HCT116 (cell line): ENCODE measurements around the gene FAM229A.

Experiments used
- CBX3 ChIP-seq: IDR thresholded peaks from 2 replicates; pipeline ENCODE4 v1.6.1; 2012; ENCODE audit warnings: low read depth
- CEBPB ChIP-seq: IDR thresholded peaks from 2 replicates; pipeline ENCODE4 v1.6.1; 2012; ENCODE audit warnings: low read depth
- EZH2 ChIP-seq: fragments of 200-600 bp; sonication (generic); IDR thresholded peaks from 2 replicates; pipeline ENCODE4 v1.6.1; 2017; ENCODE audit warnings: antibody characterized with exemption, mixed run types
- EZH2phosphoT487 ChIP-seq: fragments of 200-600 bp; IDR thresholded peaks from 2 replicates; pipeline ENCODE4 v1.6.1; 2018; ENCODE audit warnings: antibody characterized with exemption, borderline replicate concordance
- JUND ChIP-seq: IDR thresholded peaks from 2 replicates; pipeline ENCODE4 v1.6.1; 2012
- POLR2A ChIP-seq: IDR thresholded peaks from 2 replicates; pipeline ENCODE4 v1.7.0; 2011; ENCODE audit warnings: borderline replicate concordance; ENCODE audit not compliant: insufficient read depth, insufficient read length; ENCODE audit errors: extremely low read depth
- POLR2AphosphoS5 ChIP-seq: IDR thresholded peaks from 2 replicates; pipeline ENCODE4 v1.6.1; 2011; ENCODE audit warnings: mild to moderate bottlenecking, low read depth, low read length, moderate library complexity
- RAD21 ChIP-seq: IDR thresholded peaks from 2 replicates; pipeline ENCODE4 v1.6.1; 2012; ENCODE audit warnings: low read depth, mild to moderate bottlenecking
- TCF7L2 ChIP-seq: IDR thresholded peaks from 2 replicates; pipeline ENCODE4 v1.7.0; 2011; ENCODE audit warnings: borderline replicate concordance, inconsistent platforms; ENCODE audit not compliant: insufficient read depth, insufficient read length; ENCODE audit errors: extremely low read depth
- YY1 ChIP-seq: IDR thresholded peaks from 2 replicates; pipeline ENCODE4 v1.6.1; 2011; ENCODE audit warnings: low read length, low read depth, moderate library complexity, mild to moderate bottlenecking; ENCODE audit not compliant: insufficient replicate concordance; ENCODE audit errors: extremely low read depth
- TF ChIP-seq, protein P1 (sequence below): IDR thresholded peaks from 2 replicates; pipeline ENCODE4 v1.6.1; 2012
- TF ChIP-seq, protein P2 (sequence below), 3 experiments: fragments of 200-600 bp in 1 of 3; sonication (generic) in 1 of 3; IDR thresholded peaks in 2 of 3; conservative IDR thresholded peaks in 1 of 3; 2 replicates each; pipeline ENCODE4 v1.5.1; 2012 to 2017; ENCODE audit warnings: low read depth in 2 of 3, low read length in 2 of 3, antibody characterized with exemption in 1 of 3, borderline replicate concordance in 1 of 3, control low read depth in 1 of 3, mild to moderate bottlenecking in 1 of 3, mixed read lengths in 1 of 3, mixed run types in 1 of 3, moderate library complexity in 1 of 3; ENCODE audit not compliant: insufficient read depth in 1 of 3
- TF ChIP-seq, protein P3 (sequence below): IDR thresholded peaks from 2 replicates; pipeline ENCODE4 v1.6.1; 2012
- TF ChIP-seq, protein P4 (sequence below): IDR thresholded peaks from 2 replicates; pipeline ENCODE4 v1.6.1; 2012; ENCODE audit warnings: low read depth

DNA sequence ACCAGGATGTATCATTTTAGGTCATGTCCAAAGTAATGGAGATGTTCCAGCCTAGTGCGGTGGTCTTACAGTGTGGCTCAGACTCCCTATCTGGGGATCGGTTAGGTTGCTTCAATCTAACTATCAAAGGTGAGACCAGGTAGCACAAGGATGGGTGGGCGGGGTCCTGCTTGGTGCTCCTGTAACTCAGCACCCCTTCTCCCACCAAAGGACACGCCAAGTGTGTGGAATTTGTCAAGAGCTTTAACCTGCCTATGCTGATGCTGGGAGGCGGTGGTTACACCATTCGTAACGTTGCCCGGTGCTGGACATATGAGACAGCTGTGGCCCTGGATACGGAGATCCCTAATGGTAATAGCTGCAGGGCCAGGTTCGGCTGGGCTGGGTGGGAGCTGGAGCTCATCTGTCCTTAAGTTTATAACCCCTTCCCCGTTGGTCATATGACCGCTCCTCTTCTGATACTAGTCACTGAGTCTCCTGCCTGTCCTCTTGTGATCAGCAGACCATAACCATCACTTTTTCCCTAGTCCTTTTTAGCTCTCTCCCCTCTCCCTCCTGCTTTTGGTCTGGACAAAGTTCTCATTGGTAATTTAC lies 31.6 kb downstream of the FAM229A start:
- TF ChIP-seq, protein P1, sequence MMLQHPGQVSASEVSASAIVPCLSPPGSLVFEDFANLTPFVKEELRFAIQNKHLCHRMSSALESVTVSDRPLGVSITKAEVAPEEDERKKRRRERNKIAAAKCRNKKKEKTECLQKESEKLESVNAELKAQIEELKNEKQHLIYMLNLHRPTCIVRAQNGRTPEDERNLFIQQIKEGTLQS, result no peak
- TF ChIP-seq EZH2 (no peak), RAD21 (no peak), EZH2phosphoT487 (no peak), JUND (no peak), CEBPB (no peak), POLR2A (no peak), POLR2AphosphoS5 (no peak), TCF7L2 (no peak), CBX3 (no peak), YY1 (no peak)
- TF ChIP-seq, protein P2, sequence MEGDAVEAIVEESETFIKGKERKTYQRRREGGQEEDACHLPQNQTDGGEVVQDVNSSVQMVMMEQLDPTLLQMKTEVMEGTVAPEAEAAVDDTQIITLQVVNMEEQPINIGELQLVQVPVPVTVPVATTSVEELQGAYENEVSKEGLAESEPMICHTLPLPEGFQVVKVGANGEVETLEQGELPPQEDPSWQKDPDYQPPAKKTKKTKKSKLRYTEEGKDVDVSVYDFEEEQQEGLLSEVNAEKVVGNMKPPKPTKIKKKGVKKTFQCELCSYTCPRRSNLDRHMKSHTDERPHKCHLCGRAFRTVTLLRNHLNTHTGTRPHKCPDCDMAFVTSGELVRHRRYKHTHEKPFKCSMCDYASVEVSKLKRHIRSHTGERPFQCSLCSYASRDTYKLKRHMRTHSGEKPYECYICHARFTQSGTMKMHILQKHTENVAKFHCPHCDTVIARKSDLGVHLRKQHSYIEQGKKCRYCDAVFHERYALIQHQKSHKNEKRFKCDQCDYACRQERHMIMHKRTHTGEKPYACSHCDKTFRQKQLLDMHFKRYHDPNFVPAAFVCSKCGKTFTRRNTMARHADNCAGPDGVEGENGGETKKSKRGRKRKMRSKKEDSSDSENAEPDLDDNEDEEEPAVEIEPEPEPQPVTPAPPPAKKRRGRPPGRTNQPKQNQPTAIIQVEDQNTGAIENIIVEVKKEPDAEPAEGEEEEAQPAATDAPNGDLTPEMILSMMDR (IDR thresholded peaks at IDR 0.05 in 2 of 3, conservative IDR thresholded peaks at IDR 0.05 in 1 of 3; ENCODE audit: borderline replicate concordance in 1 of 3, insufficient read depth in 1 of 3, low read depth in 2 of 3, low read length in 2 of 3), result no peak
- TF ChIP-seq, protein P3, sequence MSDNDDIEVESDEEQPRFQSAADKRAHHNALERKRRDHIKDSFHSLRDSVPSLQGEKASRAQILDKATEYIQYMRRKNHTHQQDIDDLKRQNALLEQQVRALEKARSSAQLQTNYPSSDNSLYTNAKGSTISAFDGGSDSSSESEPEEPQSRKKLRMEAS, result no peak
- TF ChIP-seq, protein P4, sequence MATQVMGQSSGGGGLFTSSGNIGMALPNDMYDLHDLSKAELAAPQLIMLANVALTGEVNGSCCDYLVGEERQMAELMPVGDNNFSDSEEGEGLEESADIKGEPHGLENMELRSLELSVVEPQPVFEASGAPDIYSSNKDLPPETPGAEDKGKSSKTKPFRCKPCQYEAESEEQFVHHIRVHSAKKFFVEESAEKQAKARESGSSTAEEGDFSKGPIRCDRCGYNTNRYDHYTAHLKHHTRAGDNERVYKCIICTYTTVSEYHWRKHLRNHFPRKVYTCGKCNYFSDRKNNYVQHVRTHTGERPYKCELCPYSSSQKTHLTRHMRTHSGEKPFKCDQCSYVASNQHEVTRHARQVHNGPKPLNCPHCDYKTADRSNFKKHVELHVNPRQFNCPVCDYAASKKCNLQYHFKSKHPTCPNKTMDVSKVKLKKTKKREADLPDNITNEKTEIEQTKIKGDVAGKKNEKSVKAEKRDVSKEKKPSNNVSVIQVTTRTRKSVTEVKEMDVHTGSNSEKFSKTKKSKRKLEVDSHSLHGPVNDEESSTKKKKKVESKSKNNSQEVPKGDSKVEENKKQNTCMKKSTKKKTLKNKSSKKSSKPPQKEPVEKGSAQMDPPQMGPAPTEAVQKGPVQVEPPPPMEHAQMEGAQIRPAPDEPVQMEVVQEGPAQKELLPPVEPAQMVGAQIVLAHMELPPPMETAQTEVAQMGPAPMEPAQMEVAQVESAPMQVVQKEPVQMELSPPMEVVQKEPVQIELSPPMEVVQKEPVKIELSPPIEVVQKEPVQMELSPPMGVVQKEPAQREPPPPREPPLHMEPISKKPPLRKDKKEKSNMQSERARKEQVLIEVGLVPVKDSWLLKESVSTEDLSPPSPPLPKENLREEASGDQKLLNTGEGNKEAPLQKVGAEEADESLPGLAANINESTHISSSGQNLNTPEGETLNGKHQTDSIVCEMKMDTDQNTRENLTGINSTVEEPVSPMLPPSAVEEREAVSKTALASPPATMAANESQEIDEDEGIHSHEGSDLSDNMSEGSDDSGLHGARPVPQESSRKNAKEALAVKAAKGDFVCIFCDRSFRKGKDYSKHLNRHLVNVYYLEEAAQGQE, result no peak
